ENCODE measurements around the gene PHF21A.
"Not testable (repeated sequence)": the region's sequence is repeated elsewhere in the genome, so short reads cannot be mapped to it uniquely, and the experiment has no call there.

The PHF21A gene

DNA sequence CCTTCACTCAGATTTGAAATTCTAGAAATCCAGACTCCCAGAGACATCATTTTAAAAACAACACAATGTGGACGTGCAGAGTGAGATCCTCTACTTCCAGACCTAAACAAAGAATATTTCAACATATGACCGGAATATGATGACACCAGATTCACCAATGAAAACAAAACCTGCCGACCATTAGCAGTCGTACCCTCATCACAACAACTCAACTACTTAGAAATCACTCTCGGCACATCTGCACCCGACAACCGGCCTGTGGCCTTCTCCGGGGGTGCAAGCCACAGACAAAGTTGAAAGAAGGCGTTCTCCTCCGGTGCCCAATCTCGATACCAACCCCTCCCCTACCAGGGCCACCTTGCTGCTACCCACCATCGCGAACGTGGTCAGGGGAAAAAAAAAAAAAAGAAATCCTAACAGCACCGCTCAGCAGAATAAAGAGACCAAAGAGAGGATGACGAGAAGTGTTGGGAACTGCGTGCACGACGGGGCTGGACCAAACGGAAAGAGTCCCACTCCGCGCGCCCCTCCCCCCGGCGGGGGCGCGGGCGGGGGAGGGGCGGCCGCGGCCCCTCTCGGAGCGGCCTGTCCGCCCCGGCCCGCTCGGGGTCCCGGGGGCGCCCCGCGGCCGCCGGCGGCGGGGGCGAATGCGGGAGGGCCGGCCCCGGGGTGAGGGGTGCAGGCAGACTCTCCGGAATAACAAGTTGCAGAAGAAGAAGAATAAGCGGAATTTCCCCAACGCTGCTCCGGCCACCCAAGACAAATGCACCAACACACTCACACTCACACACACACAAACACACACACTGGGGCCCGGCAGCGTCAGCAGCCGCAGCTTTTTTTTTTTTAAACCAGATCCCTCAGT lies 1.7 kb downstream of the PHF21A start:
- peak; percentile 83 for DNase-seq

DNA sequence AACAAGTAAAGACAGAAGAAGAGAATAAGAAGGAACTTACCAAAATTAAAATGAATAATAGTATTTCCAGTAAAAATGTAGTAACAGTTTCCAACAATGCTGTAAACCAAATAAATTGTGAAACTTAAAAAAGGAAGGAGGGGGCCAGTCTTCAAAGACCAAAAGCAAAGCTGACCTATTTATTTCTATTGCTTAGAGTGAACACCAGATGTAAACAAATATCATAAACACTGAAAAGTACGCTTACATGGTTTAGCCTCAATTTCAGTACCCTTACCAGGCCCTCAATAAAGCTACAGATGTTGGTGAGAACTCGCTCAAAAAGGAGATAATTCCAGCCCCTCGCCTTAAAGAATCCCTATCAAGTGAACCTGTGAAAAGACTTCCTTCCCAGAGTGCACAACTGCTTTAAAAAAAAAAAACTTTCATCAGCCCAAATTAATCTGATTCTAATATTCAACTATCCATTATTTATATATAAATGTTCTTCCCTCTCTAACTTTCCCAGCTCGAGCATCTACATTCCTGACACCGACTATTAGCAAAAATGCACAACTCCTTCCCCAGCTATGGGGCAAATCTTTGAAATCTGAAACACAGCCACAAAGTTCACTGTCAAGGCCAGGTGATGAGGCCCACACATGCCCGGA lies 2.4 kb downstream of the PHF21A start:
- peak; percentile 77 for DNase-seq

DNA sequence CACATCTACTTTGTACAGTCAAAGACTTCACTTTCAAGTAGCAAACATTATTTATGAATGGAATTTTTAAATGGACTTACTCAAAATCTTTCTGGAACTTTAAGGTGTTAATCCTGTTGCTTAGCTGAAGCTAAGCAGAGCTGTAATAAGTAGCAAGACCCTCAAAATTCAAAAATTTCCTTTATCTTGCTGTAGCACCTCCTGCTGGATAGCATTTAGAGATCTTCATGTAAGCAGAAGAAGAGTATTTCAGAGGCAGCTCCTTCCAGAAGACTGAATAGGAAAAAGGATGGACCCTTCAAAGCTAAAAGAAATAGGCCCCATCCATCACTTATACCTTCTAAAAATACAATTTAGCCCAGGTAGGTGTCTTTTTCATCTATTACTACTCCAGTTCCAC lies 3.4 kb downstream of the PHF21A start:
- peak; percentile 19 for DNase-seq

DNA sequence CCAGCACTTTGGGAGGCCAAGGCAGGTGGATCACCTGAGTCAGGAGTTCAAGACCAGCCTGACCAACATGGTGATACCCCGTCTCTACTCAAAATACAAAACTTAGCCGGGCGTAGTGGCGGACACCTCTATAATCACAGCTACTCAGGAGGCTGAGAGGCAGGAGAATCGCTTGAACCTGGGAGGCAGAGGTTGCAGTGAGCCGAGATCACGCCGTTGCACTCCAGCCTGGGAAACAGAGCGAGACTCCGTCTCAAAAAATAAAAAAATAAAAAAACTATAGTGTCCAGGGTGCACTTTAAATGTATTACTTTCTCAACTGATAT lies 4.6 kb downstream of the PHF21A start:
- not testable (repeated sequence) for DNase-seq

DNA sequence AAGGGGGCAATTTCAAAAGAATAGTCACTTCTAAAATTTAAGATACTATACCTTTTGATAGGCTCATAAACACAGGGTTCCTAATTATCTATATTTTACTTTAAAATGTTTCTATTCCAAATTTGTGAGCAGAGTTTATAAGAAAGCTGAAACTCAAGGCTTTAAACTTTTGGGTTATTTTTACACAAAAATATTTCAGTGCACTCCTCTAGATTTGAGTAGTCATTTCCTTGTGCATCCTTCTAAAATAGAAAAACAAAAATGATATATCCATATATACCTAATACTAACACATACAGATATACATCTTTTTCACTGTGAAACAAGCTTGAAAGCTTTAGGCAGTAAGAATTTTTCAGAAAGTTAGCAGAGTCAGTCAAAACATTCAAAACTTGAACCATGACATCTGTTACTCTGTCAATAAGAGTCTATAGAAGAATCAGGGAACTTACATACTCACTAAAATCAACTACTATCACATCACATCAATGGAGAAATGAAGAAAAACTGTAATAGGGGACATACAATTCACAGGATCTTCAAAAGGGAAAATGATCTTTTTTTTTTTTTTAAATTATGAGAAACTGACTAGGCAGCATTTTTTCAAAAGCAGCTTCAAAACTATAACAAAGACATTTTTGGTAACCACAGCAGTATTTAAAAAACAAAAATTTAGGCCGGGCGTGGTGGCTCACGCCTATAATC lies 5.1 kb downstream of the PHF21A start:
- no peak for DNase-seq

DNA sequence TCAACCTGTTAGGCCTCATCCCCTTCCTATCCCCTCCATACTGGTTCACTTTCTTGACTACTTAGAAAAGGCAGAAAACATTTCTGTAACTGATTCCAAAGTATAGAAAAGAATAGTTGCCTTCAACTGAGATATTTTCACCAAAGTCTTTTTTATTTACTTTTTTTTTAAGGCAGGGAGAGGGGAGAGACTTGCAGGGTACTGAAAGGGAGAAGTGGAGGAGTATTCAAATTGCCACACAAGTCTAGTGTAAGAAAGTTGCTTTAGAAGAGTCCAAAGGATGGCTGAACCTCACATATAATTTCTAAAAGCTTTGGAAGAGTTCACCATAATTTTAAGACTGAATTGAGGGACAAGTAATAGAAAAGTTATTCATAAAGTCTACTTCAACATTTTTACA lies 6.3 kb downstream of the PHF21A start:
- DNase-seq: peak; percentile 23

DNA sequence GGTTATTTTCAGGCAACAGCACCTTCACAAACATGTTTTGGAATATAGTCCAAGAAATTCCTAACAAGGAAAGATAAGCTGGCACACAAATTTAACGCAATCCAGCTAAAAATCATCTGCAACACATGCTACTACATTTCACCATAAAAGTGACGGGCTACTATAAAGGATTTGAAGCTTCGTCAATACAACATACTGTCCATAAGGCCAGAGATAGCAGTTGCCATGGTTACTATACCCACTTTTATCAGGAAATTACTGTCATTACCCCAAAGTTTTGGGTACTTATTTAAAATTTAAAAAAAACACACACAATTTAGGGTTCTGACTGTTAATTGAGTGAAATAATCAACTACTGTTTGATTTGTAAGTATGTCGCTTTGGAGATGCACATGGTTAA lies 6.9 kb downstream of the PHF21A start:
- no peak for DNase-seq

DNA sequence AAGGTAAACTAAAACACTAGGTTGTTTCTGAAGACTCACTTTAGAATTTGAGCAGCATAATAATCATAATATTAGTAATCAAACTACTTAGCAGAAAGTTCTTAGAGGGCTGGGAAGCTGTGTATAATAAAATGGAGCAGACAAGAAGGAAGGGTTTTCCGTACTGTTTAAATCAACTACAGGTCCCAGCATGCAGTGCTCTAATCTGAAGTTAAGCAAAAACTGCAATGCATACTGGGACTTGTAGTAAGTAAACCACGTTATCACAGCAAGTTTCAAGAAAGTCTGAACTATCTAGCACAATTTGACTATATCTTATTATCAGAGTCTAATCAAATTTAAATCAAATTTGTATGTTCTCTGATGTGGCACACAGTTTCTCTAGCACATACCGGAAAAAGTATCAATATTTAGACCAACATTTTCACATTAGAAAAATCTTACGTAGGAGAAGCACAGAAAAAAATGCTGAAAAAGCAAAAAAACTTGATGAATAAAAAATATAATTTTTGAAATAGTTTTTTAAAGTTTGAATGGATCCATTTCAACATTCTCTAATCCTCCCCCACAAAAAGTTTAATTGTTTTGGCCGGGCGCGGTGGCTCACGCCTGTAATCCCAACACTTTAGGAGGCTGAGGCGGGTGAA lies 8.2 kb downstream of the PHF21A start:
- peak; percentile 78 for DNase-seq

DNA sequence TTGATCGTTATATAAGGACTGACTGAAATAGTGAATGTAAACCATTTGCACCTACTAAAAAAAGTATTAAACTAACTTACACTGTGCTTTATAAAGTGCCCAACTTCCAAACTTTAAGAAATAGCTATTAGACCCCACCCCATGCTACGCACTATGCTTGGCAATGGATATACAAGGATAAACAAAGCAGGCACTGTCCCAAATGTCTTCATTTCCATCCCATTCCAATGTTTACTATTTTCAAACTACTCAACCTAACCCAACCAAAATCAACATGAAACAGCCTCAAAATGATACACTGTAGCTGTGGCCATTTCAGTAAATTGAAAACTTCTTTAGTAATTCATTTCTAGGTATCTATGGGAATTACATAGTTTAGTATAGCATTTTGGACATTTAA lies 12.5 kb downstream of the PHF21A start:
- DNase-seq: no peak

DNA sequence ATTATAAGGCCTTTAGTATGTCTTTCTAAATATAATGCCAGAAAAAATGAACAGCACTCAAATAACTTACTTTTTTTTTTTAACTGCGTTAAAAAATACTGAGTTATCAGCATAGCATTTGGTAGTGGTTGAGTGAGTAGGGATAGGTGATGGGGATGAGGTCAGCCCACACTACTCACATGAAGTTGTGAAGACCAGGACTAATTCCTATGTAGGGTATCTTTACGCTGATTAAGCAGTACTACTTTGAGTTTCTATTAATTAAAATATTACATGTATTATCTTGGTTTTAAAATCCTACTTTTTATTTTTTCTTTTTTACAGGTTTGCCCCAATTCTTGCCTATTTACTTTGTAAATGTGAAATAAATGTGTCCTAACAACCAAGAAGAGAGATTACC lies 13.5 kb downstream of the PHF21A start:
- DNase-seq: no peak

DNA sequence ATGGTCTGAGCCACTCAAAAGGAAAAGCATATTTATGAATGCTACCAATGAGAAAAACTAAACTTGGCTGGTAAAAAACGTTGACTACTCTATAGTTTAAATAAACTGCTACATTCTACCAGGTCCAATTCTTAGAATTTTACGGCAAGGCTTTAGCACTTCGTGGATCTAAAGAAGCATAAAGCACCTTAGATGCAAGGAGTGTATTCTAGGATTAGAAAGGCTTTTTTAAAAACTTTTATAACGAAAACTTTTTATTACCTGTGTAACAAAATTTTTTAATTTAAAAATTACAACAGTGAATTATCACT lies 13.9 kb downstream of the PHF21A start:
- DNase-seq: no peak

DNA sequence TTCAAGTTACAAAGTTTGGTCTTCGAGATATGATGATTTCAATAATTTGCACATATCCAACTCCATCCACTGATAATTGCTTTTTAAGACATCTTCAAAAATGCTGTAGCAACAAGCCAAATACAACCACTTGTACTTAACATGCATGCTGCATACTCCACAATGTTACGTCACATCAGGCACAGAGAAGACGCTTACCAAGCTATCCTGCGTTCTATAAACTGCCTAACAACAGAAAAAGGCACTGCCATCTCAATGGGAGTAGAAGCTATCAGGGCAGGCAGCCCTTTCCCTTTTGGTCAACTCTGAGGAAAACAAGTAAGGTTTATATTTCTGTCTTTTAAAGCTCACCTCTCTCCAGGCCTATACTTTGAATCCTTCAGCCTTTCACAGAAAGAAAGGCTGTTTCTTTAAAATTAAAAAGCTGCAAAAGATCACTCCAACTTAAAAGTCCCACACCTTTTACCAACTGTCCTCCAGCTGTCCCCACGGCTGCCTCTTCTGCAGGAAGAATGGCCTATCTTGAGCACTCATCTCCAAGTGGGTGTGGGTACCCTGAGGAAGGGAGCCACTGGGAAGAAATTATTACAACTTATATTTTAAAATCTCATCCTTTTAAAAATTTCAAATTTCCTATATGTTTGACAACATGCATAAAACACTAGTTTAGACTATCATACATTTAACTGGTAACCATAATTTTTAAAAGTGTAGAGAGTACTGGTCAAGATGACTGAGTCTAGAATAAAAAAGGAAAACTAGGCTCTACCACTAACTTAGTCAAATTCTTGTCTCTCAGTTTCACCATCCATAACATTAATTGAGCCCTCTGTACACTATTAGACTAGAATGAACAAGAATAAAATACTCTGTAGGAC lies 14.5 kb downstream of the PHF21A start:
- DNase-seq: no peak

DNA sequence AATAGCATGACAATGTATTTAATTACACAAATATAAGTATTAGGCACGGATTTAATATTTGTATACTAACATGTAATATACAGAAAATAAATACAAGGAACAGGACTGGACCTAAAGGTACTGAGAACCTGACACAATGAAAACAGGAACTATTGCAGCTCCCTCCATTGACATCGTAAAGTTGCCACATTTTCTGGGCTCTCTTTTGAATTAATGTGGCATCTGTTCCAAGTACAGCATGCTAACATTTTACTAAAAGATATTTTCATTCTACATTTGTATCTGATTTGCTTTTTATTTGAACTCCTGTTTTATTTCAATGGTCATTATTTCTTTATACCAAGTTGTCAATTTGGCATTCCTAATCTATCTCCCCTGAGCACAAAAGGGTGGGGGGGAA lies 15.3 kb downstream of the PHF21A start:
- no peak for DNase-seq

DNA sequence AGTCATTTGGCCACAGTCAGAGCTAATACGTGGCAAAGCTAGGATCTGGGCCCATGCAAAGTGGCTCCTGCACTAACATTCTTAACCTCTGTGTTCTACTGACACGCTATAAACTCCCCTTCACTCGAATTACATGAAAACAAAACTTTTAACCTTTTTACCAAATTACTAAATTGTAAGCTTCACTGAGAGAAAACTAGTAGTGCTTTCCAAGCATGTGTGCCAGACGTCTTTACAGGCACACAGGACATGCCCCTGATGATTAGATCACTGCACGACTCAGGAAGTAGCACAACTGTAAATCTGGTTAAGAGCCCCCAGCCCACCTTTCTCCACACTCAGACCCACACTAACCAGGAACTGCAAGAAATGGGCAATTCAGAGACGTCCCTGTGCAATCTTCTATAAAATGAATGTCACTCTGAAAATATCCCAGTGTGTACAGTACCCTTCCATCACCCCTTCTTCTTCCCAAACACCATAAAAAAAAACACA lies 16.1 kb downstream of the PHF21A start:
- no peak for DNase-seq

DNA sequence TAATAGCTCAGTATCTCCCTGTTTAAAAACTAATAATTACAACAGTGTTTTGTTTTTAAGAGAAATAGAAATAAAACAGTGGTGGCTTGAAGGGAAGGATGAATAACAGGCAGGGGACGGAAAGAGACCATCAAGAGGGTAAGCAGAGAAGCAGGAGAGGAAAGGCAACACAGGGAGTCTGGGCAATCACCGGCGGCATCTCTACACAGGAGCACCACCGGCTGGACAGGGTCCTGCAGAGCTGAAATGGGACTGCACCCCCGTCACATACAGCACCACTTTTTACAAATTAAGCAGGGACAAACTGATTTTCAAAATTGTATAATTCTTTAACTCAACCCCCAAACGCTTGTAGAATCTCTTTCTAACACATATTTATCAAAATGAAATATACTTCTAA lies 18.4 kb downstream of the PHF21A start:
- DNase-seq: no peak

DNA sequence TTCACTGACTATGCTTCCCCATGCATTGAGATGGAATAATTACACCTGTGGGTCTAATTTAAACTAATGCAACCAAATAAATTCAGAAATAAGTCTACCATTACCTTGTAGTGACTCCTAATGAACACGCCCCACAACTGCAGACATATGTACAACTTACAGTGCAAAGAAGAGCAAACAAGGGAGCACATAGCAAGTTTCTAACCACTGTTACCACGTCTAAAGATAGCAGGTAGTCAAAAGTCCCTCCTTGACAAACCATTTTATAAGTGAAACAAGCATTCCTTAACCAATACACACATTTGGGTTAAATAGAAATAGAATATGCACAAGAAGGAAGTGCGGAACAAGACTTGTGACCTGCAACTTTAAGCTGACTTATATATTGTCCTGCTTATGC lies 20.6 kb downstream of the PHF21A start:
- no peak for DNase-seq

DNA sequence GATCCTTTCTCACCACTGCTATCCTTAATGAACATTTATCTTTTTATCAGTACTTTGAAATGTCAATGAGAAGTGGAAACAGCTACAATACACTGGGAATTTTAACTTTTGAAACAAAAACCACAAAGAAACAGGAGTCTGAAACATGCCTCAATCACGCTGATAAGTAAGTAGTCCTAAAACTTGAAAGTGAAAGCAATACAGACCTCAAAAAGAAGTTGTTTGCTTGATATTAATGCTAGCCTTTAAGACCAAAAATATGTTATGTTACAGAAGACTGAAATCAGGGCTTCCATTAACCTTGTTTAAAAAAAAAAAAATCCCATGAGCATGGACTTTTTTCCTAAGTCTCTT lies 21.3 kb downstream of the PHF21A start:
- peak; percentile 61 for DNase-seq

DNA sequence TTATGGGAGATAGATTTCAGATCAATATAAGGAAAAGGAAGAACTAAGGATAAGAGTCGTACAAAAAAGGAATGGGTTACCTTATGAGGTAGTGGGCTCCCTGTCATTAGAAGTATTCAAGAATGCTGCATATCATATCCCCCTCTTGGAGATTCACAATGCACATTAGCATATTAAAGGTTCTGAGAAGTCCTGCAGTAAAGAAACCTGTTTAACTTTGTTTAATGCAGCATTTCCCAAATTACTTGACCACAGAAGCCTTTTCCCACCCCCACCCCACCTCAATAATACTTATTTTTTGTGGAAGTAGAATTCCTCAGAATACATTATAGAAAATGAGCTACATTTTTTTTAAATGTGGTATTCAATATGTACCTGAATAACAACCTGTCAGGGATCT lies 30.9 kb downstream of the PHF21A start:
- DNase-seq: no peak

DNA sequence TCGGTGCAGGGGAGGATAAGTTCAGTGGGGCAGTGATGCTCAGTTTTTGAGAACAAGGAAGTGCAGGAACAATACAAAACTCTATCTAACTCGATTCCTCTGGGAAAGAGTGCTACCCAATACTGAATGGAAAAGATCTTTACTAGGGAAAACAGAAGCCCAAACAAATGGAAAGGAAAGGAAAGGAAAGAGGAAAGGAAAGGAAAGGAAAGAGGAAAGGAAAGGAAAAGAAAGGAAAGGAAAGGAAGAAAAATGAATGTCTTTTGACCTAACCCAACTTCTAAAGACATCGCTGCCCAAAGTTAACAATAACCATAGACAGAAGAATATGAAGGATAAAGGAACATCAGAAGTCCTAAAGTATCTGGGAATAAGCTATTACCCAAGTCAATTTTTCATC lies 41.6 kb downstream of the PHF21A start:
- no peak for DNase-seq

DNA sequence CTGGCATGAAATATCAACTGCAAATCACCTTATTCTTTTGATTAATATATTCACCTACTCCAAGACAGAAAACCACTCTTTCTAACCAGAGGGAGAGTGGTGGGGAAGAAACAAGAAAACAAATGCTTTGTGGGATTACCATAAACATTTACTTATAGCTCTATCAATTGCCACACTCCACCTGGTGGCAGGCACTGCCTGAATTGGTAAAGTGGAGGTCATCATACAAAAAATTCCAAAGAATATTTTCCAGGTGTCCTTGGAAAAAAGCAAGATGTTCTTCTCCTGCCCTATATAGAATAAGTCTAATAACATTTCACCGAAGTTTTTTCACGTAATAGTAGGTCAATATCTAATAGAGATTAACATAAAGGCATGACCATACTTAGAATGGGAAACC lies 45.3 kb downstream of the PHF21A start:
- no peak for DNase-seq

DNA sequence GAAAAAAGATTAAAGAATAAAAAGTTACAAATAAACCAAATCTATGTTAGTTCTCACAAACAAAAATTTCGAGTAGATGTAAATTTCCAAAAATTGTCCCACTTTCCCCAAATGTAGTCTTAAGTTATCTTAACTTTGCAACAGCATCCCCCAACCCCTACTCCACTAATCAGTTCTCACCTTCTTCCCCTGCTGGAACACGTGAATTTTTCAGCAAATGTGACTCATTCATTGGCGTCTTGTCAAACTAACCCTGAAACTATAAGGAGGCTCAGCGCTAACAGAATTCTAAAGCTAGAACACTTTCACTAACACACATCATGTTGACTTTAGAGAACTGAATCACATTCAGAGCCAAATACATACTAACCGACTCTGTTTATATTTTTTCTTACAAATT lies 46.1 kb downstream of the PHF21A start:
- no peak for DNase-seq

DNA sequence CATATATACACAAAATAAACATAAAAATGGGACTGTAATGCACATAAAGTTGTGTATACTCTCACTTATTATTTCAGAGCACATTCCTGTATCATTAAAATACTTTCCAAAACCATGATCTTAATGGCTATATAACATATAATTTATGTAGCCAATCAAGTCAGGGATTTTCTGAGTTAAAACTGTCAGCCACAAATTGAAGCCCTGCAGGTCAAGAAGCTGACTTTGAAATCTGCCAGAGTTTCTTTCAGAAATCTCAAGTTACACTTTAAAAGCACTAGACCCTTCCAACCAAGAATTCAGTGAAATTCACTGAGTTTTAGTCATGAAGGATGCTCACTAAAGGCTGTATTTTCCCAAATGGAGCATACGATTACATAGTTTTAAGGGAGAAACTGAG lies 47.6 kb downstream of the PHF21A start:
- no peak for DNase-seq
